ENCODE measurements around the gene PPIP5K2. TPM values are rescaled to one million over a fixed set of nuclear protein-coding genes. Genes with fewer than 3 reads are reported as not detected.

PPIP5K2 gene
- polyA plus RNA-seq, 6 donors from 2014 or later = 37.4 to 44.3 (median 39.9) TPM

DNA sequence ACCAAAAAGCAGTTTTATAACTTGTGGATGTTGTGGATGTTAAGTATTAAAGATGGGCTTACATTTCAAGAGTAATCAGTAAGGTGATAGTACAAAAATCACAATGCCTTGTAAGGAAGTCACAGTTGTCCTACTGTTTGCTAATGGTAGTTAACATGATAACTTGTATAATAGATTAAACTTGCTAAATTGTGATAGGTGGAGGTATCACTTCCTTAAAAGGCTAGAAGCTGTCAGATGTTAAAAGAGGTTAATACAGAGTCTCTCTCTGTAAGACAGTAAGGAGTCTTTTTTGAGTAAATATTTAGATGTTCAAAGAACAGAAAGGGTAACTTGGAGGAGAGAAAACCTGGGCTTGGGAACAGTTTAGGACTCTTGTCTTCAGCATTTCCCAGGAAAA is 124.3 kb downstream of the PPIP5K2 start:
- DNase-seq (no peak), ATAC-seq (ENCODE audit: low read depth in 2 of 2) (peak; percentile 52 to 59)
- H3K27me3 Mint-ChIP-seq = peaks cover 0 to 29% (median 0%) of the 10 kb centered on the region in 3 donors
- peaks cover 0 to 22% (median 9%) of the 10 kb centered on the region in 7 donors for H3K9me3 Mint-ChIP-seq
- H3K36me3 Mint-ChIP-seq = no peaks in the 10 kb centered on the region
- no peak overlapping the region for H3K27ac Mint-ChIP-seq
- no peak overlapping the region for H3K4me3 Mint-ChIP-seq
- no peaks in the 10 kb centered on the region for H3K4me1 Mint-ChIP-seq

DNA sequence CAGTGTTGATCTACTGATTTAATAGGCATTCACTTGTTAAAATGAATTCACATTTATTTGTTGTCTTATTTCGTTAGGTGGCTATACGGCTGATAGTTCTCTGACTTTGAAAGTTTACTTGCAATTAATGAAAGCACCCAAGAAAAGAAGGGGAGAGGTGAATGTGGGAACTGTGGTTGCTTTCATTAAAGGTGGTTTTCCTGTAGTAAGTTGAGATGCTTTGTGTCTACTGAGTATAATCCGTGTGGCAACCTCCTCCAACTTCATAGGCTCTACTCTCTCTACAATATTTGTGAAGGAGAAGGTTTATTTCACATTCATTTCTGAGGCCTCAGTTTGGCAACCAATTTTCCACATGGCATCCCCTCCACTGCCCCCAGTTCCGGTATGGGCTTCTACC is 125.7 kb downstream of the PPIP5K2 start:
- H3K27ac Mint-ChIP-seq = no peak overlapping the region
- H3K4me3 Mint-ChIP-seq = no peak overlapping the region
- no peaks in the 10 kb centered on the region for H3K4me1 Mint-ChIP-seq
- no peaks in the 10 kb centered on the region for H3K36me3 Mint-ChIP-seq
- H3K9me3 Mint-ChIP-seq = peaks cover 0 to 12% (median 4%) of the 10 kb centered on the region in 7 donors
- H3K27me3 Mint-ChIP-seq = peaks cover 0 to 29% (median 0%) of the 10 kb centered on the region in 3 donors
- DNase-seq (no peak), ATAC-seq (ENCODE audit: low read depth in 2 of 2) (no peak)

DNA sequence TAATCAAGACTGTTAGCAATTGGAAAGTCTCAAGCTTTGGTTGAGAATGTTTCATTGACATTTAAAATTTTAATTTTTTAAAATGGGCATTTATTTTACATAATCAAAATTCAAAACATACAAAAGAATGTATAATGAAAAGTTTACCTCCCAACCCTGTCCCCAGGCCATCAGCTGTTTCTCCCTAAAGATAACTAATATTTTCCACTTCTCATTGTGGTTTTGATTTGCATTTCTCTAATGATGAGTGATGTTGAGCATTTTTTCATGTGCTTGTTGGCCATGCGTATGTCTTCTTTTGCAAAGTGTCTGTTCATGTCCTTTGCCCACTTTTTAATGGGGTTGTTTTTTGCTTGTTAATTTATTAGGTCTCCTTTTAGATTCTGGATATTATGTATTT is 127.0 kb downstream of the PPIP5K2 start:
- Mint-ChIP-seq H3K4me1 (no peaks in the 10 kb centered on the region), H3K4me3 (no peak overlapping the region), H3K27me3 (peaks cover 0 to 18% (median 0%) of the 10 kb centered on the region in 3 donors), H3K36me3 (no peaks in the 10 kb centered on the region), H3K27ac (no peak overlapping the region), H3K9me3 (peaks cover 0 to 8% (median under 1%) of the 10 kb centered on the region in 7 donors)
- no peak for ATAC-seq (ENCODE audit: low read depth in 2 of 2)
- DNase-seq = no peak

DNA sequence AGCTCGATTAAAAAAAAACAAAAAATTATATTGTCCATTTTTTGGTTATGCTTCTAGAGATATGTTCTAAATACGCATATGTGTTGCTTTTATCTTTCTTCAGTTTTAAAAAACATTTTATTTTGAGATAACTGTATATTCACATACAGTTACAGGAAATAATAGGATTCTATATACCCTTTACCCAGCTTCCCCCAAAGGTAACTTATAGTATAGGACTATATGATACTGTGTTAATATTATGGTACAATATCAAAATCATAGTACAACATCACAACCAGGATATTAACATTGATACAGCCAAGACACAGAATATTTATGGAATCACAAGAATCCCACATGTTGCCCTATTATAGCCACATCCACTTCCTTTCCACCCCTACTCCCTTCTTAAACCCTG is 129.0 kb downstream of the PPIP5K2 start:
- no peaks in the 10 kb centered on the region for H3K36me3 Mint-ChIP-seq
- H3K4me3 Mint-ChIP-seq = no peak overlapping the region
- ATAC-seq (ENCODE audit: low read depth in 2 of 2) (no peak), DNase-seq (no peak)
- H3K4me1 Mint-ChIP-seq = no peaks in the 10 kb centered on the region
- H3K9me3 Mint-ChIP-seq = peaks cover 0 to 7% (median 0%) of the 10 kb centered on the region in 7 donors
- H3K27ac Mint-ChIP-seq = no peak overlapping the region
- H3K27me3 Mint-ChIP-seq = peaks cover 0 to 11% (median 0%) of the 10 kb centered on the region in 3 donors

DNA sequence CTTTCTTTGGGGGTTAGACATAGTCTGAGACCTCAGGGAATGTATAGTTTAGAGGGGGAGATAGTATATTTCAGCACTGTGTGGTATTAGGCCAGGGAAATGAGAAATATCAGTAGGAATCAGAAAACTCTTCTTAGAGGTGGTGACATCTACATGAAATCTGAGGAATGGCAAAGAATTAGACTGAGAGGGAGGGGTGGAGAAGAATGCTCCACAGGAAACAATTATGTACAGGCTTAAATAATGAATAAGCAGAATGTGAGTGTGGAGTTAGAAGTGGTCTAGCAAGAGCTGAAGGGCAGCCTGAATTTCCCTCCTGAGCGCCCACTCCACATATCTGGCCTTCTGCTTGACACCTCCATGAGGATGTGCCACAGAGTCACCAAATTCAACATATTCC is 134.8 kb downstream of the PPIP5K2 start:
- peaks cover 0 to 18% (median 6%) of the 10 kb centered on the region in 3 donors for H3K27me3 Mint-ChIP-seq
- H3K4me1 Mint-ChIP-seq = peaks cover 3 to 7% (median 7%) of the 10 kb centered on the region in 3 donors
- H3K4me3 Mint-ChIP-seq = no peak overlapping the region
- H3K36me3 Mint-ChIP-seq = no peaks in the 10 kb centered on the region
- ATAC-seq (ENCODE audit: low read depth in 2 of 2) (no peak), DNase-seq (no peak)
- no peaks in the 10 kb centered on the region for H3K9me3 Mint-ChIP-seq
- H3K27ac Mint-ChIP-seq = no peak overlapping the region

DNA sequence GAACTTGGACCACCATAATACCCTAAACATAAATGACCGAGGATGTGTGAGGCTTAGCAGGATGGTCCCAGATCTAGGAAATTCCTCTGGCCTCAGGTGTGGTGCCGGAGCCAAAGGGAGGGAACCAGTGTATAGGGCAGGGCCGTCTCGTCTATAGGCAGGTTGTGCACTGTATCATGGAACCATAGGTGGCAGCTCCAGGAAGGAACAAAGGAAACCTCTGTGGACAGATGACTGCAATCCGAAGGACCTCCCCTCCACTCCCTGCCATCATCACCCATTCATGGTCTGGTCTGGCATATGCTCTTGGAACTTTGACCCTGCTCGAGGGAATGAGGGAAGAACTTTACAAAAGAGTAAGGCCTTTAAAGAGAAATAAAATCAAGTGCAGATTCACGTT is 135.6 kb downstream of the PPIP5K2 start:
- Mint-ChIP-seq H3K27me3 (peaks cover 0 to 18% (median 6%) of the 10 kb centered on the region in 3 donors), H3K4me1 (peaks cover 5 to 10% (median 9%) of the 10 kb centered on the region in 3 donors), H3K36me3 (no peaks in the 10 kb centered on the region), H3K4me3 (no peak overlapping the region), H3K9me3 (no peaks in the 10 kb centered on the region), H3K27ac (no peak overlapping the region)
- no peak for DNase-seq
- no peak for ATAC-seq (ENCODE audit: low read depth in 2 of 2)

DNA sequence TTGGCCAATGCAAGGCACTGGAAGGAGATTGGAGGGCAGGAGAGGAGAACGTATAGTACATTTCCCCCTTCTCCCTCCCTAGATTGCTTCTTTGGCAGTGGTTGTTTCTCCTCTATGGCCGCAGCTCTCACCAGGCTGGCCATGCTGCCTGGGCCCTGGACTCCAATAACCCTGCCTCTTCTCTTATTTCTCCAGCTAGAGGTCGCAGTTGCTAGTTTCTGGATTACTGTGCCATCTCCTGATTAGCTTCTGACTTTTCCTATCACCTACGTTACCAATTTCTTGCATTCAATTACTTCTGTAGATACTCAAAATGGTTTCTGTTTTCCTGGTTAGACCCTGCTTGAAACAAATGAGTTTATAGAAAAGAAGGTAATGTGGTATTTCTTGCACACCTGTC is 136.1 kb downstream of the PPIP5K2 start:
- DNase-seq = no peak
- no peaks in the 10 kb centered on the region for H3K36me3 Mint-ChIP-seq
- ATAC-seq (ENCODE audit: low read depth in 2 of 2) = no peak
- peaks cover 5 to 13% (median 10%) of the 10 kb centered on the region in 3 donors for H3K4me1 Mint-ChIP-seq
- H3K27me3 Mint-ChIP-seq = peaks cover 0 to 18% (median 6%) of the 10 kb centered on the region in 3 donors
- no peaks in the 10 kb centered on the region for H3K9me3 Mint-ChIP-seq
- no peak overlapping the region for H3K27ac Mint-ChIP-seq
- H3K4me3 Mint-ChIP-seq = peak overlapping the region in 1 of 8 donors; percentile 92

DNA sequence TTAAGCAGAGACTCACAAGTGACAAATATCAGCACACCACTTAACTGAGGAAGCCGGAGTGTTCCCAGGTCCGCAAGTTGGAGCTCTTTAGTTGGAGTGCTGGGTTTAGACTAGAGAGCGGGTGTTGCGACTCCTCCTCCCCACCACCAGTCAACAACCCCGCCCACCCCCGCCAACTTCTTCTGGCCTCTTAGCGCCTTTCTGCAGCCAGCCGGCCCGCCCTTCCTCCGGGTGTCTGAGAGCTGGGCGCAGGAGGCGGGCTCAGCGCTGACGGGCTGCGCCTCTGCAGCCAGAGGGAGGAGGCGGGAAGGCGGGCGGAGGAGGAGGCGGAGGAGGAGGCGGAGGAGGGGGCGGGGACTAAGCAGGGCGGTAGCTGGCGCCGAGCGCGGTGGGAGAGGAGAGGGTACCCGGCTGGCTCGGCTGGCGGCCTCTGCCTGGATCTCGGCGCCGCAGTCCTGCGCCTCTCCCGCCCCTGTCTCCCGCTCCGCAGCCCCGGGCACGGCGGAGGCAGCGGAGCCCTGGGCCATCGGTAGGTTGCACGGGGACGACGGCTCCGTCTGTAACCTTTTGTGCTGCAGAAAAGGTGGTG is 138.4 kb downstream of the PPIP5K2 start, which contains the start of gene MACIR:
TSS of gene MACIR (plus strand) at position 396 of the 589 bp plus-strand sequence. CDS start 17,157 bp downstream, outside the sequence.
- H3K36me3 Mint-ChIP-seq = no peaks in the 10 kb centered on the region
- peaks cover 0 to 18% (median 6%) of the 10 kb centered on the region in 3 donors for H3K27me3 Mint-ChIP-seq
- H3K9me3 Mint-ChIP-seq = no peaks in the 10 kb centered on the region
- ATAC-seq (ENCODE audit: low read depth in 2 of 2) (peak; percentile 88 to 89), DNase-seq (peak; percentile 92)
- H3K27ac Mint-ChIP-seq = peak within 1 kb of the TSS in 5 of 6 donors; percentile 38 to 92 (median 63)
- H3K4me1 Mint-ChIP-seq = peaks cover 5 to 13% (median 12%) of the 10 kb centered on the region in 3 donors
- H3K4me3 Mint-ChIP-seq = peak within 1 kb of the TSS; percentile 85 to 94 (median 92)

DNA sequence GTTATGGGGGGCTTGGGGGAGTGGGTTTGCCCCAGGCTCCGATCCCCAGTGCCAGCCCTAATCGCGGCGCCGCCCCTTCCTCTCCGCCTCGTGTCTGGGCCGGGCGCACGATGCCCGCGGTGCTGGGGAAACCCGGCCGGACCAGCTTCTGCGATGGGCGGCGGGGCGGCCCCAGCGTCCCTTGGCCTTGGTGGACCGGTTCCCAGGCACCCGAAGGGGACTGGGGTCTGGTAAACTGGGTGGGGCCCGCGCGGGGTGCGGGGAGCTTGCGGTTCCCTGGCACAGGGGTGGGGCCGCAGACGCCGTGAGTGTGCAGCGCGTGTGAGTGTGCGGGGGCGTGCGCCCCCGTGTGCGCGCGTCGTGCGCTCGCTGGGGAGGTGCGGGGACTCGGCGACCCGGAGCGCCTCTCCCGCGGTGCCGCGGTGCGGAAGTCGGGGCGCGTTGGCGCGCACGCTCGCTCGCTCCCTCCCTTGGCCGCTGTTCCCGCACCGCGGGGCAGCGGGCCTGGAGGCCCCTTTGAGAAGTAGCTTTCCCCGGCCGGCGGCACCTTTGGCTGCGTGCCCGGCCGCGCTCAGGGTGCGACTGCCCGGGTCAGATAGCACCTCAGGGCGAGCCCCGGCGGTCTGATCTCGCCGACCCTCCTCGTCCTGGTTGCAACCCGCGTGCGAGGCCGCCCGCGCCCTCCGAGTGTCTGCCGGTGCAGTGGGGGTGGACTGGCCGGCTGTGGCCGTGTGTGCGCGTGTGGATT is 139.0 kb downstream of the PPIP5K2 start:
- Mint-ChIP-seq H3K4me3 (peak overlapping the region; percentile 85 to 94 (median 92)), H3K4me1 (peaks cover 5 to 13% (median 12%) of the 10 kb centered on the region in 3 donors), H3K36me3 (no peaks in the 10 kb centered on the region), H3K27me3 (peaks cover 0 to 18% (median 6%) of the 10 kb centered on the region in 3 donors), H3K27ac (peak overlapping the region in 5 of 6 donors; percentile 38 to 86 (median 63)), H3K9me3 (no peaks in the 10 kb centered on the region)
- DNase-seq = peak; percentile 70
- peak; percentile 48 to 53 for ATAC-seq (ENCODE audit: low read depth in 2 of 2)

DNA sequence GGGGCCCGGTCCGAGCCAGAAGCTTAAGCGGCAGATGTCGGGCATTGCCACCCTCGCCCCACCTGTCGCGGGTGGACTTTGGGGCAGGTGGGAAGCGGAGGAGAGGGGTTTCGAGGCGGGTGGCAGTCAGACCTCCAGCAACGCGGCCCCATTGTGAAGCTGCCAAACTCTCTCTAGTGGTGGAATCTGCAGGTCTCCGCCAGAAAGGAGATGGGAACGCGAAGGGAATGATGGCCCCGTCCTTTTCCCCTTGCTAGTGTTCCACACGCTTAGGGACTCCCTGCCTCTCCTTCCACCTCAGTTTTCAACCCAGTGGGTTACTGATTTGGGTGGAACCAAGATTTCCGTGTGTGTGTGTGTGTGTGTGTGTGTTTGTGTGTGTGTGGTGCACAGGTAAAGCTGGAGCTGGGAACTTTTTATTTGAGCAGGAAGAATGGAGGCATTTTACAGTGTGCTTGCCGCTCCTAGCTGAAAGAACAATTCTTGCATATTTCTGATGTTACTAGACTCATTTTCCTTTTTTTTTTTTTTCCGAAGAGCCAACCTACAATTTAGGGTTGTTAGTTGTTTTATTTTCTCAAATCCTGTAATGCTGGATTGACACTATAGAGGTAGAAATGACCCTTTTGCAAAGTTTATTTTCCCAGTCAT is 139.7 kb downstream of the PPIP5K2 start:
- peak overlapping the region; percentile 85 to 94 (median 92) for H3K4me3 Mint-ChIP-seq
- peaks cover 0 to 13% (median 3%) of the 10 kb centered on the region in 3 donors for H3K27me3 Mint-ChIP-seq
- peaks cover 5 to 13% (median 12%) of the 10 kb centered on the region in 3 donors for H3K4me1 Mint-ChIP-seq
- H3K9me3 Mint-ChIP-seq = no peaks in the 10 kb centered on the region
- H3K36me3 Mint-ChIP-seq = no peaks in the 10 kb centered on the region
- H3K27ac Mint-ChIP-seq = peak overlapping the region in 4 of 6 donors; percentile 38 to 86 (median 68)
- no peak for DNase-seq
- ATAC-seq (ENCODE audit: low read depth in 2 of 2) = no peak

DNA sequence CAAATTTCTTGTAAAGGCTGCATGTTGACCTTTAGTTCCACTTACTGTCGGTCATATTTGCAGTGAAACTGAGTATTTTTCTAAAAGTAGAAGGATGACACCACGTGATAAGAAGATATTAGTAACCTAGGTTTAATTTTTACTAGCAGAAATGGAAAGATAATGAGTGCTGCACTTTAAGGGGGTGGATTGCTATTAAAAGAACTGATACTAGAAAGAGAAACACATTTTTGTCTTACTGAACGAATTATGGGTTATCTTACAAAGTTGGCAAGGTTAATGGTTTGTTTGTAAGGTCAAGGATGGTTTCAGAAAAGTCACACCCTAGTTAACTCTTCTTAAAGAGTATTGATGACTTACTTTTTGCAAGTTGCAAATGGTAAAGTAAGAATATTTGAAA is 140.8 kb downstream of the PPIP5K2 start:
- H3K36me3 Mint-ChIP-seq = no peaks in the 10 kb centered on the region
- no peaks in the 10 kb centered on the region for H3K9me3 Mint-ChIP-seq
- peaks cover 5 to 13% (median 12%) of the 10 kb centered on the region in 3 donors for H3K4me1 Mint-ChIP-seq
- peaks cover 0 to 1% (median 0%) of the 10 kb centered on the region in 3 donors for H3K27me3 Mint-ChIP-seq
- DNase-seq (no peak), ATAC-seq (ENCODE audit: low read depth in 2 of 2) (no peak)
- no peak overlapping the region for H3K27ac Mint-ChIP-seq
- H3K4me3 Mint-ChIP-seq = peak overlapping the region in 1 of 8 donors; percentile 92

Data from naive B cell (primary cell).